Naive thymus-derived CD4-positive, alpha-beta T cell (primary cell): ENCODE results near the gene RTN4. TPM values are rescaled to one million over a fixed set of nuclear protein-coding genes. Genes with fewer than 3 reads are reported as not detected.
"Not testable (repeated sequence)": the region's sequence is repeated elsewhere in the genome, so short reads cannot be mapped to it uniquely, and the experiment has no call there.

ENCODE experiments used
- ATAC-seq: fragments of 150-1000 bp; cut with Tn5 transposase; 2 replicates; pipeline ENCODE4 v1.10.0; 2021; ENCODE audit warnings: mild to moderate bottlenecking, moderate library complexity
- CTCF ChIA-PET: fragments of 350-600 bp; sonication (Branson Sonifier 250); formaldehyde crosslinking; loops from one replicate; lab custom pipeline; 2021; ENCODE audit warnings: antibody characterized with exemption; lab: Charles Lee
- POLR2A ChIA-PET: fragments of 350-600 bp; sonication (Branson Sonifier 250); formaldehyde crosslinking; loops from one replicate; lab custom pipeline; 2021; ENCODE audit warnings: antibody characterized with exemption, inconsistent platforms; lab: Charles Lee
- DNase-seq, 9 donors: peaks; one replicate each; pipeline versions ENCODE4 v3.0.0 to v3.0.0-alpha.2; 2020 to 2022; ENCODE audit warnings: mixed read lengths in 1 of 9
- H3K27ac ChIP-seq: one replicate; pipeline ENCODE4 v1.7.0; 2013; ENCODE audit warnings: mild to moderate bottlenecking, low read depth, low read length, moderate library complexity
- H3K27me3 ChIP-seq, 2 donors: one replicate each; pipeline ENCODE4 v1.7.0; 2013; ENCODE audit warnings: low read length in 2 of 2, mild to moderate bottlenecking in 2 of 2, moderate library complexity in 2 of 2; ENCODE audit not compliant: control insufficient read depth in 2 of 2, insufficient read depth in 2 of 2
- H3K36me3 ChIP-seq, 3 experiments: 1 replicate in 2 of 3; 2 replicates in 1 of 3; pipeline ENCODE4 v1.7.0; 2013; ENCODE audit warnings: low read length in 3 of 3, mild to moderate bottlenecking in 3 of 3, moderate library complexity in 1 of 3; ENCODE audit not compliant: insufficient read depth in 3 of 3, control insufficient read depth in 2 of 3
- H3K4me1 ChIP-seq, 2 donors: one replicate each; pipeline ENCODE4 v1.7.0; 2013; ENCODE audit warnings: low read length in 2 of 2, mild to moderate bottlenecking in 2 of 2, moderate library complexity in 1 of 2; ENCODE audit not compliant: control insufficient read depth in 2 of 2, insufficient read depth in 2 of 2
- H3K4me3 ChIP-seq: 2 replicates; pipeline ENCODE4 v1.7.0; 2013; ENCODE audit warnings: mild to moderate bottlenecking, low read length
- H3K9me3 ChIP-seq, 3 experiments: 1 replicate in 2 of 3; 2 replicates in 1 of 3; pipeline ENCODE4 v1.7.0; 2013; ENCODE audit warnings: low read length in 3 of 3; ENCODE audit not compliant: control insufficient read depth in 2 of 3
- H3K27ac Mint-ChIP-seq, 9 donors: one replicate each; pipeline ENCODE4 v1.8.0; 2020 to 2022; ENCODE audit warnings: mixed read lengths in 9 of 9, mild to moderate bottlenecking in 8 of 9, moderate library complexity in 5 of 9, inconsistent platforms in 2 of 9
- H3K27me3 Mint-ChIP-seq, 5 donors: one replicate each; pipeline ENCODE4 v1.8.0; 2021 to 2022; ENCODE audit warnings: mixed read lengths in 5 of 5, mild to moderate bottlenecking in 1 of 5
- H3K36me3 Mint-ChIP-seq, 5 donors: one replicate each; pipeline ENCODE4 v1.8.0; 2020 to 2022; ENCODE audit warnings: mixed read lengths in 5 of 5, mild to moderate bottlenecking in 3 of 5, inconsistent platforms in 1 of 5
- H3K4me1 Mint-ChIP-seq, 7 donors: one replicate each; pipeline ENCODE4 v1.8.0; 2020 to 2022; ENCODE audit warnings: mixed read lengths in 7 of 7, mild to moderate bottlenecking in 3 of 7, inconsistent platforms in 1 of 7
- H3K4me3 Mint-ChIP-seq, 10 donors: one replicate each; pipeline ENCODE4 v1.8.0; 2020 to 2022; ENCODE audit warnings: mild to moderate bottlenecking in 10 of 10, mixed read lengths in 10 of 10, moderate library complexity in 6 of 10, inconsistent platforms in 2 of 10
- H3K9me3 Mint-ChIP-seq, 11 donors: one replicate each; pipeline ENCODE4 v1.8.0; 2020 to 2022; ENCODE audit warnings: mixed read lengths in 11 of 11, mild to moderate bottlenecking in 4 of 11, inconsistent platforms in 1 of 11, moderate library complexity in 1 of 11
- intact Hi-C, 2 donors: fragments of 100-400 bp; cut with micrococcal nuclease; formaldehyde crosslinking; loops; one replicate each; pipeline ENCODE4 v1.15.1; 2023
- polyA plus RNA-seq, 2 donors: library from polyadenylated mRNA; unstranded; fragments of 300-500 nt; fragmentation: Illumina TruSeq; gene quantifications; one replicate each; pipeline ENCODE4 v1.2.3, GENCODE V29; 2021
- total RNA-seq, 6 experiments: library from RNA in 5 of 6; stranded (reverse) in 5 of 6; gene quantifications; 1 replicate in 5 of 6; 2 replicates in 1 of 6; pipeline ENCODE4 v1.2.3 and lab custom pipeline; 2021 to 2026

RTN4 gene
- total and polyA plus RNA-seq, 7 experiments from 2014 or later = 59.6 to 126 (median 65.1) TPM

DNA sequence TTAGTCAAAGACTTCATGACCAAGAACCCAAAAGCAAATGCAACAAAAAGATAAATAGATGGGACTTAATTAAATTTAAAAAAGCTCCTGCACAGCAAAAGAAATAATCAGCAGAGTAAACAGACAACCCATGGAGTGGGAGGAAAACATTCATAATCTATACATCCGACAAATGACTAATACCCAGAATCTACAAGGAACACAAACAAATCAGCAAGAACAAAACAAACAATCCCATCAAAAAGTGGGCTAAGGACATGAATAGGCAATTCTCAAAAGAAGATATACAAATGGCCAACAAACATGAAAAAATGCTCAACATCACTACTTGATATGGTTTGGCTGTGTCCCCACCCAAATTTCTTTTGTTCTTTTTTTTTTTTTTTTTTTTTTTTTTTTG lies 25.8 kb upstream of the RTN4 start:
- Mint-ChIP-seq H3K9me3 (peaks cover 0 to 13% (median 2%) of the 10 kb centered on the region in 11 donors), H3K27me3 (peaks cover 0 to 11% (median 0%) of the 10 kb centered on the region in 5 donors)
- H3K36me3 ChIP-seq, DNase-seq, ATAC-seq, POLR2A ChIA-PET, H3K4me1 Mint-ChIP-seq, H3K27ac ChIP-seq, H3K27me3 ChIP-seq, H3K27ac Mint-ChIP-seq, H3K9me3 ChIP-seq, intact Hi-C loops, H3K36me3 Mint-ChIP-seq, H3K4me3 Mint-ChIP-seq, H3K4me3 ChIP-seq, H3K4me1 ChIP-seq: not testable (repeated sequence)
- CTCF ChIA-PET = interaction anchor here (1.0 kb wide), 1 partner anchor 27 kb away, joined by 4 read pairs; no protein-coding TSS in a partner anchor

DNA sequence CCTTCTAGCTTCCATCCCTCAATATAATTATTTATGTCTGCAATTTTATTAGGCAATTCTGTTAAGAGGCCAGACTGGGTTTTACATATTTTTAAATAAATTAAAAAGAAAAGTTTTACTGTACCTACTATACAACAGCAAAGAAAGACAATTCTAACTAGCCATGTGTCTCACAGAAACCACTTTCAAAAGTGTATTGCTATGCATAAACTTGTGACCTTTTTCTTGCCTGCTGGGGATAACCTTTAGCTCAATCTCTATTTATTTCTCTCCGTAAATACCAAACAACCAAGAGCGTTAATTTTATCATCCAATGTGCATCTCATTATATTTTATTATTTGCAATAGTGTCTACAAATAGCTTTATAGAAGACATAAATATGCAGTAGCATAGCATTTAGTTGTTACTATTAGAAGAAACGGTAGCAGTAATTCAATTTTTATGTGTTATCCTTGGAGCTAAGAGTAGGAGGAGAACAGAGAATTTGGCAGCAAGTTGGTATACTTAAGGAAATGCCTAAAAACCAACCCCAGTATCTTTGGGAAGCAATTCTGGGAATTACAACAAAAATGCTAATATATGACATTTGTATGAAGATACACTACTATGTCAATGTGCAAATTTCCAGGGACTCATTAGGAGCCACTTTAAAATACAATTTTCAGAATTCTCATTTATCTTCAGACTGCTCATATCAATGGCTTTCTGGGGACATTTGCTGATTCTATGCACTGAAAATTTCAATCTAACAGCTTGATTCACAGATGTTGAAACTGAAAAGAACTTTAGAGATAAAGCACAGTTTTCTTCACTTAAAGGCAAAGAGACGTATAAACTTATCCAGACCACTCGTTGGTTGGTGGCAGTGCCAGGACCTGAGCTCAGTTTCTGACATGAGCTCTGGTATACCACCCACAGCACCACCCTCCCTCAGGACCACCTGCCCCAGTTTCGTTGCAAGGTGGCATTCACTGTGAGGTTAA lies 23.0 kb upstream of the RTN4 start:
- no peaks in the 10 kb centered on the region for H3K4me1 ChIP-seq
- intact Hi-C loops = no loop called here
- Mint-ChIP-seq H3K4me1 (peaks cover 0 to 2% (median 0%) of the 10 kb centered on the region in 7 donors), H3K9me3 (no peaks in the 10 kb centered on the region), H3K27ac (no peak overlapping the region), H3K36me3 (peaks cover 0 to 4% (median 0%) of the 10 kb centered on the region in 5 donors), H3K27me3 (peaks cover 0 to 11% (median 0%) of the 10 kb centered on the region in 5 donors), H3K4me3 (no peak overlapping the region)
- no peaks in the 10 kb centered on the region for H3K36me3 ChIP-seq
- no peak overlapping the region for H3K27ac ChIP-seq
- H3K4me3 ChIP-seq = no peak overlapping the region
- no peaks in the 10 kb centered on the region for H3K9me3 ChIP-seq
- ATAC-seq (no peak), DNase-seq (no peak)
- POLR2A ChIA-PET = interaction anchor here (0.6 kb wide), 1 partner anchor 101 kb away, joined by 3 read pairs; no protein-coding TSS in a partner anchor
- CTCF ChIA-PET = no interaction called here
- no peaks in the 10 kb centered on the region for H3K27me3 ChIP-seq

DNA sequence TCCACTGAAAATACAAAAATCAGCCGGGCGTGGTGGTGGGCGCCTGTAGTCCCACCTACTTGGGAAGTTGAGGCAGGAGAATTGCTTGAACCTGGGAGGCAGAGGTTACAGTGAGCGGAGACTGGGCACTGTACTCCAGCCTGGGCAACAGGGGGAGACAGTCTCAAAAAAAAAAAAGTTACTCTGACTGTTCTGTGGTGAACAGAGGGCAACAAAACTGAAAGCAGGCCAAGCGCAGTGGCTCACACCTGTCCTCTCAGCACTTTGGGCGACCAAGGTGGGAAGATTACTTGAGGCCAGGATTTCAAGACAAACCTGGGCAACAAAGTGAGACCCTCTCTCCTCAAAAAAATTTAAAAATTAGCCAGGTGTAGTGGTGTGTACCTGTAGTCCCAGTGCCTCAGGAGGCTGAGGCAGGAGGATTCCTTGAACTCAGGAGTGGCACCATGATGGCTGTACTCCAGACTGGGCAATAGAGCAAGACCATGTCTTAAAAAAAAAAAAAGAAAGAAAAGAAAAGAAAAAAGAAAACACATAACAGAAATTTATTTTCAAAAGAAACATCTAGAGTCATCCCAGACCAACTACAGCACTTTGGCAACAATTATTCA lies 13.6 kb upstream of the RTN4 start:
- intact Hi-C loops = no loop called here
- no peaks in the 10 kb centered on the region for H3K27me3 Mint-ChIP-seq
- peaks cover 0 to 3% (median 0%) of the 10 kb centered on the region in 5 donors for H3K36me3 Mint-ChIP-seq
- H3K27ac Mint-ChIP-seq = no peak overlapping the region
- Histone ChIP-seq H3K36me3 (no peaks in the 10 kb centered on the region), H3K9me3 (no peaks in the 10 kb centered on the region), H3K27ac (no peak overlapping the region), H3K4me1 (no peaks in the 10 kb centered on the region), H3K27me3 (no peaks in the 10 kb centered on the region), H3K4me3 (no peak overlapping the region)
- H3K4me3 Mint-ChIP-seq = no peak overlapping the region
- DNase-seq (no peak), ATAC-seq (no peak)
- ChIA-PET POLR2A (no interaction called here), CTCF (no interaction called here)
- peaks cover 0 to 3% (median 0%) of the 10 kb centered on the region in 7 donors for H3K4me1 Mint-ChIP-seq
- H3K9me3 Mint-ChIP-seq = peaks cover 0 to 3% (median 0%) of the 10 kb centered on the region in 11 donors

DNA sequence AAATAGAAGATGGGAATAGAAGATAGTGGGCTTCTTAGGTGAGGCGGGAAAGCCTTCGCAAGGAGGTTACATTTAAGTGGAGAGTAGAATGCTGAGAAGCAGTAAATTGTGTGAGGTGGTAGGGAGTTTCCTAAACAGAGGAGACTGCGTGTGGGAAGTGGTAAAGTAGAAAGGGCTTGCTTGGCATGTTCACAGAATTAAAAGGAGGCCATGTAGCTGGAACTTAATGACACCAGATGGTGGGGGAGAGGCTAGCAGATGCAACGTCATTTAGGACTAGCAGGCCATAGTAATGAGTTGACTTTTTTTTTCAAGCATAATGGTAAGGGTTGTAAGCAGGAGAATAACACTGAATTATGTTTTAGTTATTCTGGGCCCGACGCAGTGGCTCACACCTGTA lies 13.0 kb upstream of the RTN4 start:
- intact Hi-C loops = no loop called here
- peaks cover 0 to 3% (median 0%) of the 10 kb centered on the region in 7 donors for H3K4me1 Mint-ChIP-seq
- ChIA-PET CTCF (interaction anchor here (0.6 kb wide), 2 partner anchors 24 to 463 kb away, joined by 3 read pairs; no protein-coding TSS in a partner anchor), POLR2A (no interaction called here)
- DNase-seq (no peak), ATAC-seq (peak; percentile 24)
- Histone ChIP-seq H3K4me1 (no peaks in the 10 kb centered on the region), H3K27me3 (no peaks in the 10 kb centered on the region), H3K36me3 (no peaks in the 10 kb centered on the region), H3K4me3 (no peak overlapping the region), H3K27ac (no peak overlapping the region), H3K9me3 (no peaks in the 10 kb centered on the region)
- no peaks in the 10 kb centered on the region for H3K27me3 Mint-ChIP-seq
- peaks cover 0 to 3% (median 0%) of the 10 kb centered on the region in 11 donors for H3K9me3 Mint-ChIP-seq
- H3K36me3 Mint-ChIP-seq = peaks cover 0 to 3% (median 0%) of the 10 kb centered on the region in 5 donors
- H3K27ac Mint-ChIP-seq = no peak overlapping the region
- H3K4me3 Mint-ChIP-seq = no peak overlapping the region

DNA sequence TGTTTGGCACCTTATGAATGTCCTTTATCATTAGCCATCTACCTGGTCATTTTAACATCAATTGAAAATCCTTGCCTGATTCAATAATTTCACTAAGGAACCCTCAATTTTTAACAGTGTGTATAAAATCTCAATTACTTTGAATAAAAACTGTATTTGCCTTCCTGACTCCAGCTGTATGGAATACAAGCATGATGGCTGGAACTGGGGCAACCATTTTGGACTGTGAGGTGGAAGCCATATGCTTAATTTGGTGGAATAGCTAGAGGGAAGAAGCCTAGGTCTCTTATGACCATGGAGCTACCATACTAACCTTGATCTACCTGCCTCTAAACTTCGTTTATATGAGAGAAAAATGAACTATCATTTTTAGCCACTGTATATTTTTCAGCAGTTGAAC lies 12.5 kb upstream of the RTN4 start:
- ATAC-seq (no peak), DNase-seq (no peak)
- intact Hi-C loops = no loop called here
- Histone ChIP-seq H3K27me3 (no peaks in the 10 kb centered on the region), H3K4me3 (no peak overlapping the region), H3K27ac (no peak overlapping the region), H3K9me3 (no peaks in the 10 kb centered on the region), H3K4me1 (no peaks in the 10 kb centered on the region), H3K36me3 (no peaks in the 10 kb centered on the region)
- Mint-ChIP-seq H3K4me3 (no peak overlapping the region), H3K27ac (no peak overlapping the region), H3K27me3 (no peaks in the 10 kb centered on the region), H3K36me3 (peaks cover 0 to 3% (median 0%) of the 10 kb centered on the region in 5 donors), H3K9me3 (peaks cover 0 to 3% (median 0%) of the 10 kb centered on the region in 11 donors), H3K4me1 (peaks cover 0 to 3% (median 0%) of the 10 kb centered on the region in 7 donors)
- ChIA-PET CTCF (interaction anchor here (0.6 kb wide), 2 partner anchors 25 to 464 kb away, joined by 3 read pairs; no protein-coding TSS in a partner anchor), POLR2A (no interaction called here)

DNA sequence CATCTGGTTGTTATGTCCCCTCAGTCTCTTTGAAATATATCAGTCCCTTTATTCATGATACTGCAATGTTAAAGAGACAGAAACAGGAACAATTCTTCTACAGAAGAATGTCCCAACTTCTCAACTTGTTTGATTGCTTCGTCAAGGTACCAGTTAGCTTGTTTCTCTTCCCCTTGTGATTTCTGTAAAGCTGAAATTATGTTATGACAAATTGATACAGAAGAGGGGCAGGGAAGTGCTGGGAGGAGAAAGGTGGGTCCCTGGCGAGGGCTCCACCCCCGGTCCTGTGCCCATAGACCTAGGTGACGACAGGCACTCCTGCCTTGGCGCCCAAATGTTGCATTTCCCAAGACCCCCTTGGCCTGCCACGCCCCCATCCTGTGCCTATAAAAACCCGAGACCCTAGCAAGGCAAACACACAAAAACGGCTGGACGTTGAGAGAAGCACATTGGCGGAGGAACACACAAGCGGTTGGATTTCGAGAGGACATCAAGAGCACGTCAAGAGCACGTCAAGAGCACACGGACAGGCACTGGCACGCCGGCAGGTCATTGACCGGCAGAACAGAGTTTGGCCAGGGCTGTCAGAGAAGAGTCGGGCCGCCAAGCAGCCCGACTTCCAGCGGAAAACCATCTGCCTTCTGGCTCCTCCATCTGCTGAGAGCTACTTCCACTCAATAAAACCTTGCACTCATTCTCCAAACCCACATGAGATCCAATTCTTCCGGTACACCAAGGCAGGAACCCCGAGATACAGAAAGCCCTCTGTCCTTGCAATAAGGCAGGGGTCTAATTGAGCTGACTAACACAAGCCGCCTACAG lies 11.5 kb upstream of the RTN4 start:
- CTCF ChIA-PET = interaction anchor here (0.6 kb wide), 1 partner anchor 185 kb away, joined by 3 read pairs; no protein-coding TSS in a partner anchor
- no peak overlapping the region for H3K27ac ChIP-seq
- no peaks in the 10 kb centered on the region for H3K27me3 Mint-ChIP-seq
- no peak overlapping the region for H3K27ac Mint-ChIP-seq
- no peaks in the 10 kb centered on the region for H3K4me1 ChIP-seq
- peaks cover 0 to 5% (median 0%) of the 10 kb centered on the region in 7 donors for H3K4me1 Mint-ChIP-seq
- intact Hi-C loops = no loop called here
- no peaks in the 10 kb centered on the region for H3K36me3 ChIP-seq
- peak; percentile 42 for ATAC-seq
- no peak for DNase-seq
- H3K4me3 ChIP-seq = no peak overlapping the region
- POLR2A ChIA-PET = no interaction called here
- peaks cover 0 to 3% (median 0%) of the 10 kb centered on the region in 11 donors for H3K9me3 Mint-ChIP-seq
- H3K27me3 ChIP-seq = no peaks in the 10 kb centered on the region
- H3K4me3 Mint-ChIP-seq = no peak overlapping the region
- peaks cover 0 to 3% (median 0%) of the 10 kb centered on the region in 5 donors for H3K36me3 Mint-ChIP-seq
- no peaks in the 10 kb centered on the region for H3K9me3 ChIP-seq
